Head of caudate nucleus (tissue), 42 donors: ENCODE results near the gene SLC1A4.
A peak's percentile ranks its signal among the peaks of the same experiment; 100 is the strongest.
"Not testable (repeated sequence)": the region's sequence is repeated elsewhere in the genome, so short reads cannot be mapped to it uniquely, and the experiment has no call there.

Experiments used
- DNase-seq, 42 donors: peaks; one replicate each; pipeline versions ENCODE4 v3.0.0 to v3.0.0-alpha.2; 2020 to 2021; ENCODE audit warnings: mixed read lengths in 7 of 42
- intact Hi-C: fragments of 100-400 bp; cut with DNase I; formaldehyde crosslinking; loops from one replicate; pipeline ENCODE4 v1.15.0; 2022

Gene SLC1A4

DNA sequence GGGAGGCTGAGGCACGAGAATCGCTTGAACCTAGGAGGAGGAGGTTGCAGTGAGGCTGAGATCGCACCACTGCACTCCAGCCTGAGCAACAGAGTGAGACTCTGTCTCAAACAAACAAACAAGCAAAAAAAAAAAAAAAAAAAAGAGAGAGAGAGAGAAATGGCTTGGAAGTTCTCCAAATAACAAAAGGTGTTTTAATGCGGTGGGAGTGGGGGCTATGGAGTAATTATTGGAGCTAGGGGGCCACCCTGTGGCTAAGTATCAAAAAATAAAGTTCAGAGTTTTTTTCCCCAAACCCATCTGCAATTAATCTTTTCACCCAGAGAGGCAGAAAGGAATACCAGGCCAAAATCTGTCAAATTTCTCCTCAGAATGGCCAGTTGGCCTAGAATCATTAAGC lies 44.0 kb downstream of the SLC1A4 start:
- no peak for DNase-seq
- intact Hi-C loops: no loop called here

GRCh38 chr2:65033667-65034066 lies 44.5 kb downstream of the SLC1A4 start:
- intact Hi-C loops, DNase-seq: not testable (repeated sequence)

GRCh38 chr2:65035351-65035943 lies 46.2 kb downstream of the SLC1A4 start:
- intact Hi-C loops: no loop called here
- no peak for DNase-seq

DNA sequence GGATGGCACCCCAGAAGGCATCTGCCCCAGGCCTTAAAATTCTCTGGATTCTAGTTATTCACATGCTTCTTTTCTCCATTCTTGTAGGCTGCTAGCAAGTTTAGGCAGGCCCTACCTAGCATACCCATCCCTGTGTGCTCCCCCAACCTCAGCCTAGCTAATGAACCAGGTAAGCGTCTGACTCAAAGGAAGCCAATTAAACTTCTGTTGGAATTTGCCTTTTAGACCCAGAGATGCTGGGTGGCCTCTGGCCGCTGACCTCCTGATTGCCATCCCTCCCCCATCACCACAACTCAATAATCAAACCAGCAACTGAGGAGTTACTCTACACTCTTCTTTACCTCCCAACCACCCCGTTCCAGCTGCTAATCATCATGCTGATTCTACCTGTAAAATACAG lies 48.0 kb downstream of the SLC1A4 start:
- DNase-seq: no peak
- intact Hi-C loops: no loop called here

GRCh38 chr2:65039640-65040039 lies 50.4 kb downstream of the SLC1A4 start:
- intact Hi-C loops: loop anchor here (2.0 kb wide), 1 partner anchor 123 kb away; no protein-coding TSS in a partner anchor
- DNase-seq: no peak

DNA sequence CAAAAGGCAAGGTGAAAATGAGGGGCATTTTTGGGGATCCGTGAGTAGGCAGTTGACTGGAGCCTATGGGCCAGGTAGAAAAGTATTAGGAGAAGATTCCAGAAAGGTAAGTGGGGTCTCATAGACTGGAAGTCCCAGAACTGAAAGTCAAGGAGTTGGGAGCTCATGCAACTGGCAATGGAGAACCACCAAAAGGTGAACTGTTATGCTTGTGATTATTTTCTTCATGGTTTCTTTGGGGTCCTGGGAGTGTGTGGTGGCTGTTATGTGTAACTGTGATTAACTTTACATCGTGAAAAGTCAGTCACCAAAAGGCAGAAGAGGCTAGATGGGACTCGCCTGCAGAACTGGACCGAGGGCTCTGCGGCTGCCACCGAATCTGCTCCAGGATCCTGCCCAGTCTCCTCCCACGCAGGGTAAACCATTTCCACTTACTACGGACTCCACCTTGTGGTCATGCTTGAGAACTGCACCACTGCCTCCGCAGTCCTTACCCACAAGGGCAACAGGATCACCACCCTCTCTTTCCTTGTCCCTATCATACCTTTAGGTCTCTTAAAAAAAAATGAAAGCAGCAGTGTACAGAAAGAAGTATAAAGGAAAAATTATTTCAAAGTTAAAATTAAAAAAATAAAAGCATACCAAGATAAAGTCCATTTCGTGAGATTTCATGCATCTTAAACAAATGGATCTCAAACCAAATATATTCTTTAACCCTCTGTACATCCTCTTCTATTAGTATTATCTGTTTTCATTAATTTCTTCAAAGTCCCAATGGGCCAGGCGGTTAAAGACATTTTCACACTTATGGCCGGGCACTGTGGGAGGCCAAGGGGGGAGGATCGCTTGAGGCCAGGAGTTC lies 51.4 kb downstream of the SLC1A4 start:
- intact Hi-C loops: loop anchor here (2.0 kb wide), 1 partner anchor 124 kb away; no protein-coding TSS in a partner anchor

GRCh38 chr2:65043001-65043400 lies 53.8 kb downstream of the SLC1A4 start:
- intact Hi-C loops: no loop called here

More for the DNA sequence above, 51.4 kb downstream of the SLC1A4 start:
- peak; percentile 73 to 96 (median 89) for DNase-seq

DNA sequence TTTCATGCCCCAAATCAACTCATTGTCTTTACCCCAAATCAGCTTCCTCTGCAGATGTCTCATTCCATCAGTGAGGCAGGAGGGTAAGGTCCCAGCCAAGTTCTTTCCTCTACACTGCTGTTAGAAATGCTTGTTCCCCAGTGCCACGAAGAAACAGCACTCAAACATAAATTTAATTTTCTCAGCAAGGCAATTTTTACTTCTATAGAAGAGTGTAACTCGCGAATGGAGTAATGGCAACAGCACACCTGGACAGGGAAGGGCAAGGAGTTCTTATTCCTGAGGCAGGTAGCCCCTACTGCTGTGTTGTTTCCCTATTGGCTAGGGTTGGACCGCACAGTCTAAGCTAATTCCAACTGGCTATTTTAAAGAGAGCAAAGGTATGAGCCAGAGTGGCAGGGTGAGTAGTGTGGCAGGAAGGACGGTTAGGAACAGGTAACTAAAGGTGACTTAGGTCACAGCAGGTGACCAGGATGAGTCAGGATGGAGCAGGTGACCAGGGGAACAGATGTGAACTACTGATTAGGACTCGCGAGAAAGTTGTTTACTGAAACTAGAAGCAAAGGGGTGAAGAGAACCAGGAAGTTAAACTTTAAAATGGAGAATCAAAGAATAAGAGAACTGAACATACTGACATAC lies 55.0 kb downstream of the SLC1A4 start:
- no peak for DNase-seq
- intact Hi-C loops: no loop called here

More at GRCh38 chr2:65043001-65043400, 53.8 kb downstream of the SLC1A4 start:
- no peak for DNase-seq

DNA sequence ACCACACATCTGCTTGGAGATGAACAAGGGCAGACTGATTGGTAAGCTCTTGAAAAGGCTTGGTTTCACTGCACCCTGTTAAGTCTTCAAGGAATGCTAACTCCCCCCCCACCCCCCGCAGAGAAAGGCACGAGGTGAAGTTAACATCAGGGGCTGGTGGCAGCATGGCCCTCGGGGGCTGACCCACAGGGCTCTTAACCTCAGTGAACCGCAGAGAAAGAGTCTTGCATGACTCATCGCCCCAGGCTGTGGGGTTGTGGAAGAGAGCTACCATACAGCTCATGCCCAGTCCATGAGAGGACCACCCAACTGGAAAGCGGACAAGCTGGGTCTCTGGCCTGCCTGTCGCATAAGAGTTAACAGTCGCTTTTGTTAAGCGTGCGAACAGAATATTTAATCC lies 56.5 kb downstream of the SLC1A4 start:
- intact Hi-C loops: no loop called here

DNA sequence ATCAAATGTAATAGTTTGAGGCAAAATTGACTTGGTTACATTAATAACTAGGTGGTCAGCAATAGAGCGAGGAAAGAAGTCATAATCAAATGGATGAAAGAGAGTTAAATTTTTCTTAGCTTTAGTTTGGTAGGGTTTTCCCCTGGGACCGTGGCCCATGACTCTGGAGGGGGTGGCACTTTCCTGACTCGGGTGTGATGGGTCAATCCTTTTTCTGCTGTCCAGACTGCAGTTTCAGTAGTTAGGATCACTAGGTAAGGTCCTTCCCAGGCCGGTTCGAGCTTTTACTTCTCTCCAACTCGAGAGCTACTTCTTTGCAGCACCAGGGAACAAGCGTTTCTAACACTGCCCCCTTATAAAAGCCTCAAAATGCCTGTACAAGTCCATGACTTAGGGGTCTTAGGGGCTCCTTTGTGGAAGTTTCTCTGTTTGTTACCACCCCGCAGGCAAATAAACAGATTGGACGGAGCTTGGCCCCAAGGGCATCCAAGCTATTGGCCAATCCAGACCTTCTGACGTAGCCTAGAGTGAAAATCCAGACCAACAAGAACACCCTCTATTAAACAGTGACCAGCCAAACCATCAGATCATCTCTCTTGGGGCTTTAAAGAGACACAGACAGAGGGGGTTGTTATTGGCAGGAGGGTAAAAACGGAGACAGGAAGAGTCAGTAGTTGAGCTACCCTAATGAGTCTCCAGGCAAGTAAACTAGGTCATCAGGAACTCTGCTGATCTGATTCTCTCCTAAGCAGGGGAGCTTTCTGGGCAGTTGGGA lies 57.6 kb downstream of the SLC1A4 start:
- no peak for DNase-seq
- intact Hi-C loops: no loop called here

More for the DNA sequence above, 56.5 kb downstream of the SLC1A4 start:
- DNase-seq: no peak

DNA sequence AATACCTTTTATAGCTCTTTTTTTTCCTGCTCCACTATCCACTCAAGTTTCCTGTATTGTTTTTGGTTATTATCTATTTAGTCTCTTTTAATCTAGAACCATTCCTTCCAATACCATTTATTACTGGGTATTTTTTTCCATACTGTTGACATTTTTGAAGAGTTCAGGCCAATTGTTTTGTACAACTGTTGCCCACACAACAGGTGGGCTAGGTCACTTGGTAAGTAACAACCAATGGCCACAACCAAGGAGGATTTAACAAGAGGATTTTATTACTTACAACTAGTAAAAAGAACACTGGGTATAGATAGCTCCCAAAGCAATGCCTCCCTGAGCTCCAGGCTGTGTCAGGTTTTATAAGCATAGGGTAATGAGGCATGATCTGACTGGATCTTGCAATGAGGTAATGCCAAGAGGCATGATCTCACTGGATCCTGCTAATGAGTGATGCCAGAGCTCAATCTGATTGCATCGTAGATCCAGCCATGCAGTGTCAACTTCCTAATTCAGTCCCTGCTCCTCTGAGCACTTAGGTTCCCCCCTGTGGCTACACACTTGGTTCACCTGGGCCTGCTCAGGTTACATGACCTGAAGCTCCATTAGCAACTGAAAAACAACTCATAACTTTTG lies 59.9 kb downstream of the SLC1A4 start:
- no peak for DNase-seq
- intact Hi-C loops: no loop called here

GRCh38 chr2:65050931-65051330 lies 61.7 kb downstream of the SLC1A4 start:
- intact Hi-C loops: loop anchor here (10.0 kb wide), 2 partner anchors 56 to 174 kb away; partner anchors contain the start of gene ACTR2

GRCh38 chr2:65053199-65053598 lies 64.0 kb downstream of the SLC1A4 start:
- DNase-seq: peak in 3 of 42 donors; percentile 23 to 48 (median 36)
- intact Hi-C loops: loop anchor here (10.0 kb wide), 2 partner anchors 58 to 172 kb away; partner anchors contain the start of gene ACTR2

More at GRCh38 chr2:65050931-65051330, 61.7 kb downstream of the SLC1A4 start:
- DNase-seq: no peak

DNA sequence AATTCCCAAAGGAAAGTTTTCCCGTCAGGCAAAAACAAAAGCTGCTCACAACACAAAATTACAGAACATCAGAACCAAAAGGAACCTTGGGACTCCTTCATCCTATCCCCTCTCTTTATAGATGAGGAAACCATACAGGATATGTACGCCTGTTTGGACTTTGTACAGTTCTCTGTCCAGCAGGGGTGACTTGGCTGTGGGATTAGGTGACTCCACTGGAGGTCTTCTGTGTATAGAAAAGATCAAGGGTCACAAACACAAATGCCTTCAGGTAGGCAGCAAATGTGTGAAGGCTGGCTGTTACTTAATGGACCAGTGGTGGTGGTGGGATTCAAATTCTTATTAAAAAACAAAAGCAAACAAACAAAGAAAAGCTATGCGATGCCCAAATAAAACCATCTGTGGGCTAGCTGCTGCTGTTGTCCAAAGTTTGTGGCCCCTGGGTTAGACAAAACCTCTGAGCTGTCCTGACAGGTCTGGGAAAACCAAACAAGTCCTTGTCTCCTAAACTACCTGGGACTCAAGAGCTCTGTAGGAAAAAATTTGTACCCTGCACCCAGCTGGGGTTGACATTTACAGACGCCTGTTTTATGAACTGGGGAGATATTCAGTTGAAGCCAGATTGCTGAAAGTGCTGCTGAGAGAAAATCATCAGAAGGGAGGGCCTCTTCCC lies 65.7 kb downstream of the SLC1A4 start:
- intact Hi-C loops: loop anchor here (10.0 kb wide), 2 partner anchors 60 to 170 kb away; partner anchors contain the start of gene ACTR2
- DNase-seq: no peak

- peak in 7 of 42 donors; percentile 21 to 54 (median 35) for DNase-seq
- intact Hi-C loops: loop anchor here (2.0 to 10.0 kb wide), 3 partner anchors 61 to 169 kb away; partner anchors contain the start of genes ACTR2 and RAB1A
Measured at GRCh38 chr2:65055422-65056214, 66.4 kb downstream of the SLC1A4 start.

GRCh38 chr2:65056215-65057053 lies 67.2 kb downstream of the SLC1A4 start, which contains the start of gene CEP68:
Gene CEP68, plus strand, starts transcription at chr2:65056416. Its CDS starts 13,029 bp downstream, at chr2:65069445.
- DNase-seq: peak; percentile 92 to 99 (median 97)
- intact Hi-C loops: loop anchor here (2.0 to 10.0 kb wide), 3 partner anchors 62 to 168 kb away; partner anchors contain the start of genes ACTR2 and RAB1A
